NCI-H526 treated with DMSO at 0.1 percent for 48 hours (cell line): ENCODE measurements around the gene SSBP2.
A peak's percentile ranks its signal among the peaks of the same experiment; 100 is the strongest.

Experiments used
- DNase-seq: peaks from one replicate; lab custom pipeline; 2025; lab: John Stamatoyannopoulos, UW

The SSBP2 gene

DNA sequence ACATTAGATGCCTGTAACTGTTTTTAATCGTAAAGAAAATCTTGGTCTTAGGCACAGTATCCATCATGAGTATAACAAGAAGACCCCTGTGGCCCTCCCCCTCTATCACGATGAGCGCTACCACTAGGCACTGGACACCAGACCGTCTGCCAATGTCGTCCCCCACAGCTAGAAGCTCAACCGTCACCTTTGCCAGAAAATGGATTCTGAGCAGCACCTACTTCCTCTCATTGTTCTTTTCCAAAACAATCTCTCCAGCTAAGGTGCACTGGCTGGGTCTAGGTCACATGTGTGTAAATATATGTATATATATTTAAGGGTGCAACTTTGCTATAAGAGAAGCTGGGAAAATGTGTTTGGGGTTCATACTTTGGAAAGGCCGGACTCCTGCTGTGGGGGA, 15.7 kb upstream of the SSBP2 start:
- no peak for DNase-seq

GRCh38 chr5:81763294-81763928, 12.5 kb upstream of the SSBP2 start:
- DNase-seq = no peak

- no peak for DNase-seq
Observed at GRCh38 chr5:81762853-81763252, 12.0 kb upstream of the SSBP2 start.

DNA sequence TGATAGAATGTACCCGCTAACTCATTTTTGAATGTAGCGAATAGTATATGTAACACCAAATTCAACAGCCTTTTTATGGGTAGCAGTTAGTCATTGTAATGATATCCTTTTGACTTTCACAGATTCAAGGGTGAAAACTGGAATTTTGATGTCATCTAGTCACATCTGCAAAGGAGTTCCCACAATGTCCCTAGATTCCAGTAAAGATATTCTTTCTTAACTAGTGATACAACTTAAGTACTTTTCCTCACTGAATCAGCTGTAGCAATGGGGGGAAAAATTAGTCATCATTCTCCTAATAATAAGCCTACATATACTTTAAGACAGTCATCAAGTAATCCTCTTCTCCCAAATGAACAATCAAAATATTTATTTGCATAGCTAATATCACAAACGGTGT, 11.5 kb upstream of the SSBP2 start:
- DNase-seq = peak; percentile 13

DNA sequence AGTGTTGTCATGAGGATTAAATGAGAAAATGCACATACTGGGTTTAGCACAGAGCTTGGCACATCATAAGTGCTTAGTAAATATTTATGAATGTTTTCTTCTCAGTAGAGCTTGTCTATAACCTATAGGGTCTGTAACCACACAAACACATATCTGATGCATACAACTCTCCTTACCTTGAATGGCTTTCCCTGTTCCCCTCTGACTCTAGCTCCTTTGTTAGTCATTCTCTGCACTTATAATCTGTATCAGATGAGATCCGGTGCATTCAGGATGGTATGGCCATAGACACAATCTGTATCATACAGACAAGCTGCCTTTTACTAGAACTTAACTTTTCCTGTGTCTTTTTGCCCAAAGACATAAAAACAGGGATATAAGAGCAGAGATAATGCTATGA, 11.1 kb upstream of the SSBP2 start:
- no peak for DNase-seq

DNA sequence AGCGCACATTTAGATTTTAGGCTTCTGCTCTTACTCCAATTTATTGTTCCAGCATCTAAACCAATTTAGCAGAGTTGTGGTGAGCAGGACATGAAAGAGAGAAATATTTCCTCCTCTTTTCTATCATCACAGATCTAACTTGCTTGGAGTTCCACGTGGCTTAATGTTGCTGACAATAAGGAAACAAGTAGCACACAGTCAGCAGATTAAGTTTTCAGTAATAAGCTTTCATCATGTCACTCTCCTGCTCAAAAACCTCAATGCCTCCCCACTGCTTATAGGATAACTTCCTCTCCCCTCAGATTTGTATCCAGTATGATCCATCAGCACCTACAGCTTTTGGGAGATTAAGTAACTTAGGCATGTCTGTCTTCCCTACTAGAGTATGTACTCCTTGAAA, 10.4 kb upstream of the SSBP2 start:
- no peak for DNase-seq

DNA sequence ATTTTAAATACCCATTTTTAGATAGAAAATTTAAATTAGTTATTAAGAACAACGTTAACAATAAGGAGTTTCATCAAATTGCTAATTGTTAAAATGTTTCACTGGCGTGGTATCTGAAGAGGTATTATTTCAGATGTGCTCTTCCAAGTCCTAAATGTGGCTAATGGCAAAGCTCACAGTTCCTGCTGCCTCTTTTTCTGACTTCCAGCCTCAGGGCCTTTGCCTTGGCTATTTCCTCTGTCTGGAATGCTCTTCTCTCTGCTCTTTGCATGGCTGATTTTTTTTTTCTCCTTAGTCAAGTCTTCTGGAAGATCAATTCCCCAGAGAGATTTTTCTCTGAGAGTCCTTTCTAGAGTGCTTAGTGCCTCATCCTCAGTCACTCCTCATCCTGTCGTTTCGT, 9.6 kb upstream of the SSBP2 start:
- no peak for DNase-seq

DNA sequence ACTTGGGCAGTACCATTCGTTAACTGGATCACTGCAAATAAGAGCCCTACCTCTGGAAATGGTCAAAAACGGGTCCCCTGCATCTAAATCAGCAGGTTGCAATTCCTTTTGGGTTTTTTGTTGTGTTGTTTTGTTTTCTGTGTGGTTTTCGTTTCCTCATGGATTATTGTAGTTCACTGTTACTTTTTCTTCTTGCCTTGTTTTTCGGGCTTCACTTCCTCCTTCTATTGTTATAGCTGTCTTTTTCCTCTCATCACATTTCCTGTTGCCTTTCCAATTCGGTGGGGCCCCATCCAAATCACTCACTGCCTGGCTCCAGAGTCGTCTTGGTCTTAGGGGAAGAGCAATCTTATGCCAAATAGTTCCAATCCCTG, 8.7 kb upstream of the SSBP2 start:
- DNase-seq = no peak

DNA sequence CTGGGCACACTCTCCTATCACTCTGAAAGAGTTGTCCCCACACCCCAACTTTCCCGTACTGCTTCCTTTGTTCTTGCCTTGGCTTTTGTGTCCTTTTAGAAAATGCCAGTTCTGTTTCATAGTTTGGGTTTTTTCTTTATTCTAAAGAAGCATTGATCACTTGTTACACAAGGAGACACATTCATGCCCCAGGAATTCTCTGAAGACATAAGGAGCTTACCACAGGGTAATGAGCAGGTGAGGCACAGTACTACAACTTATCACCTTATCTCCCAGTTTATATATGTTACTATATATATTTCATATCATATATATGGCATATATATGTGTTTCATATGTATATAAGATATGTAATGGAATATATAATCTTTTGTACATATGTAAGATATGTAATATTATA, 6.5 kb upstream of the SSBP2 start:
- no peak for DNase-seq

- no peak for DNase-seq
Observed at GRCh38 chr5:81756016-81756415, 5.1 kb upstream of the SSBP2 start.

GRCh38 chr5:81755320-81755719, 4.4 kb upstream of the SSBP2 start:
- DNase-seq = no peak

DNA sequence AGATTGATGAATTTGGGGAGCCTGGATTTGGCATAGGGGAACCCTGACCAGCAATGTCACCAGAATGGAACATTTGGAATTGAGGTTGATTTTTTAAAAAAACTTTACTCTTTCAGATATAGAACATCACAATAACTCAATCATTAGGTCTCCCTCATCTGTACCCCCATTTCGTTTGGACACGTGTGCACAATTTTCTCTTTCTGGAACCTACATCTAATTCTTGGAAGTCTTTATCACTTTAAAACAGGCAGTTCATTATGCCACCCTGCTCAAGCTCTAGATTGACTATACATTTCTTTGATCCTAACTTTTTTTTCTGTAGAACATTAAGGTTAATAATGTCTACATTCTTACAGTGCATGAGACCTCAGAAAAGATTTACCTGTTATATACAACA, 3.7 kb upstream of the SSBP2 start:
- no peak for DNase-seq

- DNase-seq = no peak
Observed at GRCh38 chr5:81753429-81753828, 2.5 kb upstream of the SSBP2 start.

DNA sequence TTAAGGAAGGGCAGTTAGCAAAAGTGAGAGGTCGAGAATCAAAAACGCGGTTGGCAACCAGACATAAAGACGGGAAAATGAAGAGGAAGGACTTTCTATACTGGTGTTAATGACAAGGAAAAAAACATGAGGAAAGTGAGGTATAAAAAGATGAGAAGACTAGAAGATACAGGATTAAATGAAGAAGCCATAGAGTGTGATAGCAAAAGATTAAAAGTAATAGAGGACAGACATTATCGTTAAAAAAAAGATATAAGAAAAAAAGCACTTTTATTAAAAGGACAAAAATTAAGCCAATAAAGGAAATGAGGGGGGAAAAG, 1.7 kb upstream of the SSBP2 start:
- no peak for DNase-seq

DNA sequence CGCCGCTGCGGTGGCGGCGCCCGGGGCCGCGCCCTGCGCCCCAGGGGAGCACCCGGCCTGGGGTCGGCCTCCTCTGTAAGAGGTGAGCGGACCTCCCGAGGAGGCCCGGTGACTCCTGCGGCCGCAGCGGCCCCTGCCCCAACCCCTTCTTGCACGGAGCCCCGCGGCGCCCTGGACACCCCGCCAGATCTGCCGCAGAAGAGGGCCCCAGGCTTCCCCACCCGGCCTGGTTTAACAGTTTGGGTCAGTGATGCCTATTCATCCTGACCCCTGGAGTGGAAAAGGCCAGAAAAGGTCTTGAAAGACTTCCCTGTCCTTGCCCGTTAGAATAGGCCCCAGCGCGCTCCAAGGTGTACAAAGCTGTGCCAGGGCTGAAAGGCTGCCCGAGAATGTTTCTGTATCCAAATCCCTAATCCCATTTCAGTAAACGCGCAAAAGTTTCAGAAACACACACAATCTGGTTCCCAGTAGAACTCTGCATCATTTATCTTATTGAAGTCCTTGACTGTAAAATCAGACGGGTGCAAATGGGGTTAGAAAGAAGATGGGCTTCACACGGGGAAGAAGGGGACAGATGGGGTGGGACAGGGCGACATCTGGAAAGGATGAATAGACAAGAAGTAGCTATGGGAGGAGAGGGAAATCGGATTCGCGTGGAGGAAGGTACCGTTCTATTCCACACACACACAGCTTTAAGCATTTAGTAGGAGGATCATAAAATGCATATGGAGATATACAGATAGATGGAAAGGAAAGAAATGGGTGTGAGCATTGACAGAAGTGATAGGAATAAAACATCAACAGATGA, 1.1 kb upstream of the SSBP2 start:
- DNase-seq = no peak

GRCh38 chr5:81750308-81751008, 439 bp downstream of the SSBP2 start:
- DNase-seq = no peak

DNA sequence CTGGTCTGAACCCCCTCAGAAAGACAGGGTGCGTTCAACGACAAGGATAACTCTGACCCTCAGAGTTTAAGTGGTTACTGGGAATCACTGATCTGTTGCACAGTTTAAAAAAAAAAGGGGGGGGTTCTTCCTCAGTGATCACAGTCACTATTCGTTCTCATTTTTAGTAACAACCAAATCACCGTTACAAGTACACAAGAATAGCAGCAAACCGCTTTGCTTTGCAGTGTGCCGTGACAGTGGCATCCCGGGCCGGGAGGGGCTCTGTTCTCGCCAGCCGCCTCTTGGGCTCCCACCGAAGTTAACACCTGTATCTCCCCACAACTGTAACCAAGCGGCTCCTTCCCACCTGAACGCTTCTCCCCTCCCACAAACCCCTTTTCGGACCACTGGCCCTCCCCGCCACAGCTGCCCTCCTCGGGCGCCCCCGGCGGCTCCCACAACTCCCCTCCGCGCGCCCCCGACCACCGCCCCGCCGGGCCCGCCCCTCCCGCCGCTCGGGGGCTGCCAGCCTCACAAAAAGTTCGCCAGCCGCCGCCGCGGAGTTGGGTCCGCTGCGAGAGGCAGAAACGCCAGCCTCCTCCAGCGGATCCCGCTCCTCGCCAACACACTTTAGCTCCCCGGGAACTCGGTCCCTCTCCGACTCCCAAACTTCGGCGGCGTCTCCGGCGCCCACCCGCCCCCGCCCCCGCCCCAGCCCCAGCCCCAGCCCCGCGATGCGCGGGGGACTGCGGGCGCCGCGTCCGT, 1.2 kb downstream of the SSBP2 start:
- DNase-seq = no peak

- no peak for DNase-seq
Observed at GRCh38 chr5:81749192-81749560, 1.7 kb downstream of the SSBP2 start.

- no peak for DNase-seq
Observed at GRCh38 chr5:81748556-81748955, 2.3 kb downstream of the SSBP2 start.

DNA sequence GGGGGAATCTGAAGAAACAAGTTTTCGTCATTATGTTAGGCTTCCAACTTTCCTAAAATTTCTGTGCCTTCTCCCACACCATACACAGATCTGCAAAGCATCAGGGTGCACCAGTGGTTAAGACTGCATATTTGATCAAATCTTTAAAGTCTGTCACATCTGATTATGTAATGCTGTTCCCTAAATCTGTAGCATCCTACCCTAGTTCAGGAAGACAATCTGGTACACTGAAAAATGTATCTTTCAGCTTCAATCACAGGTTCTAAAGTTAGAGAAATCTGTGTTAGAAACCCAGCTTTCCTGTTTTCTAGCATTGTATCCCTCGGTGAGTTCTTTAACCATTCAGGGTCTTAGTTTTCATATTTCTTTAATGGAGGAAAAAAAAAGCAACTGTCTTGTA, 3.9 kb downstream of the SSBP2 start:
- no peak for DNase-seq

DNA sequence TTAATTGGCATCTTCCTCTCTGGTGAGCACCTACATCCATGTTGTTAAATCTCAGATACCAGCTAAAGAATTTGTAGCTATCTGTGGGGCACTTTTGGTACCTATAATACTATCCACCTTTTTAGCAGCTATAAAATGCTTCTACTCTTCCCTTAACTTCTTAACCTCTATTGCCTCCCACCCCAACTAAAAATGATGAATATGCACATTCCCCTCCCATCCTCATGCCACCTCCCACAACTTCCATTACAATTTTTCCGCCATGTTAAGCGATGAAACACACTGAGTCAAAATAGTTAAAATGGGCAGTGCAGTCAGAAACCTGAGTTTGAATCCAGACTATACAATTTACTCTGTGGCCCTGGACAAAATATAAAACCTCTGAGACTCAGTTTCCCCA, 10.1 kb downstream of the SSBP2 start:
- no peak for DNase-seq

DNA sequence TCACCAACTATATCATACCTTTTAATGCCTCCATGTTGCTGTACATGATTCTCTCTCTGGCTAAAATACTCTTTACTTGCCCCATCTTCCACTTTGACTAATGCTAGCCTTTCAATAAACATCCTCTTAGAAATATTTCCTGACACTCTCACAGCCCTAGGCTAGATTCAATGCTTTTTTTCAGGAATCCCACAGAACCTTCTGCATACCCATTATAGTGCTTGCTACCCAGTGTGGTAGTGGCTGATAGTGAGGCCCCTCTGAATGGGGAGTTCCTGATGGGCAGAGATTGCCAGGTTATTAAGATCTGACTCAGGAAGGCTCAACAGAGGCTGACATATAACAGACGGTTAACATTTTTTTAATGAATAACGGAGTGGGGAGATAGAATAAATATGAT, 11.6 kb downstream of the SSBP2 start:
- DNase-seq = no peak

GRCh38 chr5:81729276-81729675, 21.6 kb downstream of the SSBP2 start:
- no peak for DNase-seq
